D721Med (cell line): ENCODE results near the gene CLDN12.

ENCODE experiments used
- DNase-seq: peaks from one replicate; pipeline ENCODE4 v3.0.0; 2011; ENCODE audit warnings: low spot score; ENCODE audit not compliant: insufficient read length
- FAIRE-seq: peaks from 2 replicates; lab custom pipeline; 2011; peaks lifted over from hg19 to GRCh38; lab: Jason Lieb, UNC
- CTCF ChIP-seq: IDR thresholded peaks from 2 replicates; pipeline ENCODE4 v1.5.1; 2012; ENCODE audit warnings: mild to moderate bottlenecking, control low read depth; ENCODE audit not compliant: insufficient read depth; ENCODE audit errors: missing control alignments

The CLDN12 gene

GRCh38 chr7:90391488-90391887 lies 11.8 kb upstream of the CLDN12 start:
- TF ChIP-seq CTCF: no peak
- FAIRE-seq (no peak), DNase-seq (no peak)

GRCh38 chr7:90396420-90396819 lies 6.8 kb upstream of the CLDN12 start:
- TF ChIP-seq CTCF: no peak
- FAIRE-seq (no peak), DNase-seq (no peak)

GRCh38 chr7:90401989-90402388 lies 1.3 kb upstream of the CLDN12 start:
- TF ChIP-seq CTCF: no peak
- FAIRE-seq: peak; percentile 25
- DNase-seq: no peak

- no peak for FAIRE-seq
- TF ChIP-seq CTCF: no peak
- no peak for DNase-seq
Measured at GRCh38 chr7:90402785-90403173, 482 bp upstream of the CLDN12 start.

- no peak for DNase-seq
- no peak for FAIRE-seq
- no peak for TF ChIP-seq CTCF
Measured at GRCh38 chr7:90404777-90405176, 1.5 kb downstream of the CLDN12 start.

- TF ChIP-seq CTCF: no peak
- FAIRE-seq: no peak
- DNase-seq: no peak
Measured at GRCh38 chr7:90407484-90407821, 4.2 kb downstream of the CLDN12 start.

GRCh38 chr7:90408142-90408541 lies 4.9 kb downstream of the CLDN12 start:
- TF ChIP-seq CTCF: no peak
- DNase-seq (no peak), FAIRE-seq (no peak)
